ENCODE results near the gene CD80.
A peak's percentile ranks its signal among the peaks of the same experiment; 100 is the strongest.
"Not testable (repeated sequence)": the region's sequence is repeated elsewhere in the genome, so short reads cannot be mapped to it uniquely, and the experiment has no call there.

Gene CD80

GRCh38 chr3:119553823-119554415, 5.5 kb downstream of the CD80 start:
- no peak for FAIRE-seq
- TF ChIP-seq PAX5 (IDR thresholded peaks at IDR 0.05; ENCODE audit: insufficient read depth, low read length, severe bottlenecking): no peak
- peak; percentile 39 for TF ChIP-seq POLR2AphosphoS5 (IDR thresholded peaks at IDR 0.05; ENCODE audit: low read depth, low read length)
- no peak for DNase-seq (ENCODE audit: insufficient read length, low spot score)

GRCh38 chr3:119552928-119553327, 6.5 kb downstream of the CD80 start:
- not testable (repeated sequence) for DNase-seq (ENCODE audit: insufficient read length, low spot score)

GRCh38 chr3:119551598-119551997, 7.8 kb downstream of the CD80 start:
- TF ChIP-seq PAX5 (IDR thresholded peaks at IDR 0.05; ENCODE audit: insufficient read depth, low read length, severe bottlenecking) (no peak), POLR2AphosphoS5 (IDR thresholded peaks at IDR 0.05; ENCODE audit: low read depth, low read length) (no peak; the same call in 1 of the 2 replicates), POU2F2 (IDR thresholded peaks at IDR 0.05; ENCODE audit: low read depth, low read length) (no peak), POLR2A (IDR thresholded peaks at IDR 0.05; ENCODE audit: low read depth, low read length) (no peak), SPI1 (IDR thresholded peaks at IDR 0.05; ENCODE audit: low read depth, low read length) (no peak), TAF1 (IDR thresholded peaks at IDR 0.05; ENCODE audit: low read depth, low read length) (no peak)
- DNase-seq (ENCODE audit: insufficient read length, low spot score) (no peak), FAIRE-seq (no peak)

More at GRCh38 chr3:119552928-119553327, 6.5 kb downstream of the CD80 start:
- not testable (repeated sequence) for FAIRE-seq

GRCh38 chr3:119550192-119550910, 9.1 kb downstream of the CD80 start:
- DNase-seq (ENCODE audit: insufficient read length, low spot score) (no peak), FAIRE-seq (peak; percentile 93)
- TF ChIP-seq POLR2AphosphoS5 (IDR thresholded peaks at IDR 0.05; ENCODE audit: low read depth, low read length) (peak; percentile 71), PAX5 (IDR thresholded peaks at IDR 0.05; ENCODE audit: insufficient read depth, low read length, severe bottlenecking) (no peak), POU2F2 (IDR thresholded peaks at IDR 0.05; ENCODE audit: low read depth, low read length) (no peak), TAF1 (IDR thresholded peaks at IDR 0.05; ENCODE audit: low read depth, low read length) (no peak), POLR2A (IDR thresholded peaks at IDR 0.05; ENCODE audit: low read depth, low read length) (peak; percentile 63), SPI1 (IDR thresholded peaks at IDR 0.05; ENCODE audit: low read depth, low read length) (peak; percentile 88)

- no peak for DNase-seq (ENCODE audit: insufficient read length, low spot score)
- TF ChIP-seq TAF1 (IDR thresholded peaks at IDR 0.05; ENCODE audit: low read depth, low read length): no peak
- TF ChIP-seq POLR2AphosphoS5 (IDR thresholded peaks at IDR 0.05; ENCODE audit: low read depth, low read length): no peak
- no peak for TF ChIP-seq POU2F2 (IDR thresholded peaks at IDR 0.05; ENCODE audit: low read depth, low read length)
- no peak for TF ChIP-seq POLR2A (IDR thresholded peaks at IDR 0.05; ENCODE audit: low read depth, low read length)
- TF ChIP-seq SPI1 (IDR thresholded peaks at IDR 0.05; ENCODE audit: low read depth, low read length): no peak
- TF ChIP-seq PAX5 (IDR thresholded peaks at IDR 0.05; ENCODE audit: insufficient read depth, low read length, severe bottlenecking): no peak
- no peak for FAIRE-seq
These were observed 11.1 kb downstream of the CD80 start for GRCh38 chr3:119548341-119548740.

- TF ChIP-seq TAF1 (IDR thresholded peaks at IDR 0.05; ENCODE audit: low read depth, low read length) (no peak), POU2F2 (IDR thresholded peaks at IDR 0.05; ENCODE audit: low read depth, low read length) (no peak), PAX5 (IDR thresholded peaks at IDR 0.05; ENCODE audit: insufficient read depth, low read length, severe bottlenecking) (no peak), SPI1 (IDR thresholded peaks at IDR 0.05; ENCODE audit: low read depth, low read length) (no peak), POLR2AphosphoS5 (IDR thresholded peaks at IDR 0.05; ENCODE audit: low read depth, low read length) (no peak)
- FAIRE-seq (peak; percentile 43), DNase-seq (ENCODE audit: insufficient read length, low spot score) (no peak)
These were observed 12.2 kb downstream of the CD80 start for GRCh38 chr3:119547227-119547626.

- TF ChIP-seq POLR2A (IDR thresholded peaks at IDR 0.05; ENCODE audit: low read depth, low read length): no peak
- TF ChIP-seq POLR2AphosphoS5 (IDR thresholded peaks at IDR 0.05; ENCODE audit: low read depth, low read length): no peak
- no peak for TF ChIP-seq SPI1 (IDR thresholded peaks at IDR 0.05; ENCODE audit: low read depth, low read length)
- no peak for TF ChIP-seq POU2F2 (IDR thresholded peaks at IDR 0.05; ENCODE audit: low read depth, low read length)
- TF ChIP-seq TAF1 (IDR thresholded peaks at IDR 0.05; ENCODE audit: low read depth, low read length): no peak
- TF ChIP-seq PAX5 (IDR thresholded peaks at IDR 0.05; ENCODE audit: insufficient read depth, low read length, severe bottlenecking): no peak
- FAIRE-seq: no peak
These were observed 16.3 kb downstream of the CD80 start for GRCh38 chr3:119543147-119543546.

GRCh38 chr3:119542168-119542767, 17.1 kb downstream of the CD80 start:
- FAIRE-seq: no peak
- DNase-seq (ENCODE audit: insufficient read length, low spot score): no peak
- TF ChIP-seq PAX5 (IDR thresholded peaks at IDR 0.05; ENCODE audit: insufficient read depth, low read length, severe bottlenecking) (no peak), POU2F2 (IDR thresholded peaks at IDR 0.05; ENCODE audit: low read depth, low read length) (no peak), SPI1 (IDR thresholded peaks at IDR 0.05; ENCODE audit: low read depth, low read length) (no peak), POLR2A (IDR thresholded peaks at IDR 0.05; ENCODE audit: low read depth, low read length) (no peak), POLR2AphosphoS5 (IDR thresholded peaks at IDR 0.05; ENCODE audit: low read depth, low read length) (no peak), TAF1 (IDR thresholded peaks at IDR 0.05; ENCODE audit: low read depth, low read length) (no peak)

More at GRCh38 chr3:119543147-119543546, 16.3 kb downstream of the CD80 start:
- DNase-seq (ENCODE audit: insufficient read length, low spot score): no peak

GRCh38 chr3:119541547-119541946, 17.9 kb downstream of the CD80 start:
- FAIRE-seq (peak; percentile 47), DNase-seq (ENCODE audit: insufficient read length, low spot score) (no peak)
- TF ChIP-seq POLR2A (IDR thresholded peaks at IDR 0.05; ENCODE audit: low read depth, low read length): no peak
- no peak for TF ChIP-seq PAX5 (IDR thresholded peaks at IDR 0.05; ENCODE audit: insufficient read depth, low read length, severe bottlenecking)
- no peak for TF ChIP-seq TAF1 (IDR thresholded peaks at IDR 0.05; ENCODE audit: low read depth, low read length)
- no peak for TF ChIP-seq POLR2AphosphoS5 (IDR thresholded peaks at IDR 0.05; ENCODE audit: low read depth, low read length)
- no peak for TF ChIP-seq POU2F2 (IDR thresholded peaks at IDR 0.05; ENCODE audit: low read depth, low read length)
- TF ChIP-seq SPI1 (IDR thresholded peaks at IDR 0.05; ENCODE audit: low read depth, low read length): no peak
